ENCODE results near the gene ANKRA2. TPM values are rescaled to one million over a fixed set of nuclear protein-coding genes. Genes with fewer than 3 reads are reported as not detected.

ANKRA2 gene
- total and polyA plus RNA-seq, 2 of the 4 experiments (the other 2 are of a cell fraction), result 10.8 to 12.5 TPM

DNA sequence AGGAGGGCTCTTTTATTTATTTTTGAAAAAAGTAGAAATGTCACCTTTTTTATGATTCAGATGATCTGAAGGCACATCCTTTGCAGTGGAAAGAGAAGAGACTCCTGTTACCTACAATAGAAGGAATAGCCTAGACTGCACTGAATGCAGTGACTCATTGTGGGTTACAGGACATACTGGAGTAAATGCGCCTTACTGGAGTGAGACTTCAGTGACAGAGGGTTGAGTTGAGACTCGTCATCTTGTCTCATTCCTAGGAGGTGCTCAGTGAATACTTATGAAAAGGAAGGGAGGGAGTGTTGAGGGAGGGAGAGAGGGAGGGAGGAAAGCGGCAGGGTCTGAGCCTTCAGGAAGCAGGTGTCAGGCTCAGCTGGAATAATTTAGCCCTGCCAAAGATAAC, 25.2 kb downstream of the ANKRA2 start:
- peak overlapping the region in 1 of 2 experiments; percentile 91; a peak in 1 of 4 replicates for H4K8ac ChIP-seq (ENCODE audit: low read depth in 2 of 2, low read length in 2 of 2)
- H3K36me3 ChIP-seq (ENCODE audit: control insufficient read depth, insufficient read depth, low read length), result no peaks in the 10 kb centered on the region
- no peak overlapping the region for H3K14ac ChIP-seq (replicated peaks; ENCODE audit: low read depth, low read length)
- no peak overlapping the region for H3K4me2 ChIP-seq (ENCODE audit: low read depth, low read length)
- H3K9me3 ChIP-seq (ENCODE audit: control insufficient read depth, insufficient read depth, low read length), result no peaks in the 10 kb centered on the region
- no TSS peak for BruUV-seq (replicated peaks)
- H3K18ac ChIP-seq (ENCODE audit: low read depth, low read length), result no peak overlapping the region
- H3K23ac ChIP-seq (ENCODE audit: low read depth, low read length), result peak overlapping the region; percentile 84; the same call in 1 of the 2 replicates
- H2AK9ac ChIP-seq (replicated peaks; ENCODE audit: low read depth, low read length, poor library complexity), result no peak overlapping the region
- H2BK15ac ChIP-seq (ENCODE audit: low read depth, low read length), result peak overlapping the region; percentile 84; the same call in 1 of the 3 replicates
- H4K91ac ChIP-seq (ENCODE audit: insufficient read depth, low read depth, low read length), result peak overlapping the region; percentile 95; the same call in 1 of the 2 replicates
- no peaks in the 10 kb centered on the region for H3K27me3 ChIP-seq (ENCODE audit: control insufficient read depth, insufficient read depth, low read length)
- peak overlapping the region; percentile 92 for H2BK120ac ChIP-seq (ENCODE audit: low read depth, low read length)
- peak overlapping the region; percentile 84 for H2BK5ac ChIP-seq (ENCODE audit: low read depth, low read length, poor library complexity, severe bottlenecking)
- ATAC-seq (ENCODE audit: low read depth) (peak; percentile 77), DNase-seq (peak; percentile 90)
- peak overlapping the region; percentile 91; the same call in 1 of the 2 replicates for H2BK20ac ChIP-seq (ENCODE audit: low read depth, low read length)
- no peaks in the 10 kb centered on the region for H4K20me1 ChIP-seq (ENCODE audit: insufficient read depth, low read length)
- peak; percentile 55; the same call in 1 of the 2 replicates for TF ChIP-seq FOS (IDR thresholded peaks at IDR 0.05; ENCODE audit: low read depth, low read length)
- TF ChIP-seq, protein P1, sequence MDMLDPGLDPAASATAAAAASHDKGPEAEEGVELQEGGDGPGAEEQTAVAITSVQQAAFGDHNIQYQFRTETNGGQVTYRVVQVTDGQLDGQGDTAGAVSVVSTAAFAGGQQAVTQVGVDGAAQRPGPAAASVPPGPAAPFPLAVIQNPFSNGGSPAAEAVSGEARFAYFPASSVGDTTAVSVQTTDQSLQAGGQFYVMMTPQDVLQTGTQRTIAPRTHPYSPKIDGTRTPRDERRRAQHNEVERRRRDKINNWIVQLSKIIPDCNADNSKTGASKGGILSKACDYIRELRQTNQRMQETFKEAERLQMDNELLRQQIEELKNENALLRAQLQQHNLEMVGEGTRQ (IDR thresholded peaks at IDR 0.05; ENCODE audit: low read depth, low read length), result no peak
- TF ChIP-seq MAZ (IDR thresholded peaks at IDR 0.05; ENCODE audit: borderline replicate concordance, low read depth, low read length), result peak; percentile 14; the same call in 1 of the 2 replicates
- 0 out of 2 replicates have a peak, but pooled peaks have one; percentile 18 for TF ChIP-seq BHLHE40 (IDR thresholded peaks at IDR 0.05; ENCODE audit: low read depth, low read length)
- no peak overlapping the region for H3K4me3 ChIP-seq (ENCODE audit: insufficient read depth, low read depth, low read length)
- H4K5ac ChIP-seq (ENCODE audit: low read depth, low read length), result no peak overlapping the region
- dilution Hi-C loops (cut with HindIII; ENCODE audit: low sequenced_read_pairs, unreplicated experiment) (no loop called here), intact Hi-C loops (cut with micrococcal nuclease) (no loop called here), in situ Hi-C loops (cut with MboI; ENCODE audit: low sequenced_read_pairs) (no loop called here)
- peaks cover 18% of the 10 kb centered on the region for H3K9me1 ChIP-seq (ENCODE audit: insufficient read depth, low read length)
- H3K27ac ChIP-seq (ENCODE audit: insufficient read depth, low read length), result no peak overlapping the region
- H3K56ac ChIP-seq (ENCODE audit: extremely low read depth, insufficient read depth, low read length), result no peak overlapping the region
- WGBS, 2 experiments (ENCODE audit: extremely low coverage in 2 of 2, insufficient read length in 1 of 2), result no CpG with 5 or more reads among the region's 3 CpGs
- H3K9ac ChIP-seq (ENCODE audit: low read depth, low read length), result no peak overlapping the region
- H2AFZ ChIP-seq (replicated peaks; ENCODE audit: low read length, poor library complexity), result peak overlapping the region; percentile 83
- H2AK5ac ChIP-seq (ENCODE audit: low read depth, low read length), result peak overlapping the region; percentile 76
- peak overlapping the region; percentile 89 for H3K4ac ChIP-seq (ENCODE audit: low read depth, low read length)
- peaks cover 14% of the 10 kb centered on the region for H3K4me1 ChIP-seq (ENCODE audit: control insufficient read depth, insufficient read depth, low read length)
- POLR2A ChIA-PET (ENCODE audit: unreplicated experiment), result interaction anchor here (0.6 kb wide), 1 partner anchor 97 kb away, joined by 3 read pairs; no protein-coding TSS in a partner anchor
- no peaks in the 10 kb centered on the region for H3K79me1 ChIP-seq (ENCODE audit: low read depth in 1 of 2, low read length in 2 of 2)
- CTCF ChIA-PET, result no interaction called here
